Transverse colon (tissue), 4 donors: Measurements from ENCODE around the gene TCERG1L.

Source experiments
- EP300 ChIP-seq: sonication (generic); formaldehyde crosslinking; IDR thresholded peaks from one replicate; pipeline ENCODE4 v1.6.1; 2017; ENCODE audit warnings: antibody characterized with exemption, low read depth
- POLR2A ChIP-seq: fragments of 450-650 bp; IDR thresholded peaks from one replicate; pipeline ENCODE4 v1.6.1; 2016; ENCODE audit warnings: antibody characterized with exemption, mild to moderate bottlenecking, moderate library complexity
- POLR2AphosphoS5 ChIP-seq, 3 donors: sonication (generic); formaldehyde crosslinking; IDR thresholded peaks; one replicate each; pipeline ENCODE4 v1.6.1; 2016; ENCODE audit warnings: antibody characterized with exemption in 3 of 3
- TF ChIP-seq, protein P1 (sequence below), 5 experiments: fragments of 200-600 bp in 3 of 5; fragments of 450-650 bp in 2 of 5; sonication (generic) in 3 of 5; IDR thresholded peaks; 1 replicate in 2 of 5; 2 replicates in 3 of 5; pipeline ENCODE4 v1.5.1; 2016 to 2017; ENCODE audit warnings: antibody characterized with exemption in 5 of 5, inconsistent platforms in 3 of 5, mild to moderate bottlenecking in 2 of 5, moderate library complexity in 1 of 5

GRCh38 chr10:131207584-131208532, 103.7 kb downstream of the TCERG1L start:
- TF ChIP-seq, protein P1, sequence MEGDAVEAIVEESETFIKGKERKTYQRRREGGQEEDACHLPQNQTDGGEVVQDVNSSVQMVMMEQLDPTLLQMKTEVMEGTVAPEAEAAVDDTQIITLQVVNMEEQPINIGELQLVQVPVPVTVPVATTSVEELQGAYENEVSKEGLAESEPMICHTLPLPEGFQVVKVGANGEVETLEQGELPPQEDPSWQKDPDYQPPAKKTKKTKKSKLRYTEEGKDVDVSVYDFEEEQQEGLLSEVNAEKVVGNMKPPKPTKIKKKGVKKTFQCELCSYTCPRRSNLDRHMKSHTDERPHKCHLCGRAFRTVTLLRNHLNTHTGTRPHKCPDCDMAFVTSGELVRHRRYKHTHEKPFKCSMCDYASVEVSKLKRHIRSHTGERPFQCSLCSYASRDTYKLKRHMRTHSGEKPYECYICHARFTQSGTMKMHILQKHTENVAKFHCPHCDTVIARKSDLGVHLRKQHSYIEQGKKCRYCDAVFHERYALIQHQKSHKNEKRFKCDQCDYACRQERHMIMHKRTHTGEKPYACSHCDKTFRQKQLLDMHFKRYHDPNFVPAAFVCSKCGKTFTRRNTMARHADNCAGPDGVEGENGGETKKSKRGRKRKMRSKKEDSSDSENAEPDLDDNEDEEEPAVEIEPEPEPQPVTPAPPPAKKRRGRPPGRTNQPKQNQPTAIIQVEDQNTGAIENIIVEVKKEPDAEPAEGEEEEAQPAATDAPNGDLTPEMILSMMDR (IDR thresholded peaks at IDR 0.05): no peak
- no peak for TF ChIP-seq POLR2AphosphoS5 (IDR thresholded peaks at IDR 0.05)
- no peak for TF ChIP-seq EP300
- no peak for TF ChIP-seq POLR2A
